Astrocyte of the cerebellum (primary cell): Measurements from ENCODE around the gene PAQR6.

ENCODE experiments used
- DNase-seq: peaks from one replicate; pipeline ENCODE4 v3.0.0-alpha.2; 2011; ENCODE audit warnings: low read depth
- H3K4me3 ChIP-seq: 2 replicates; pipeline ENCODE4 v1.5.1; 2011; ENCODE audit warnings: mild to moderate bottlenecking, low read depth, low read length, moderate library complexity
- in situ Hi-C: cut with HindIII; loops from 2 replicates; pipeline ENCODE4 v1.10.0; 2017; ENCODE audit warnings: low sequenced_read_pairs
- TF ChIP-seq, protein P1 (sequence below): IDR thresholded peaks from 2 replicates; pipeline ENCODE4 v1.5.1; 2012; ENCODE audit warnings: low read length, low read depth, moderate library complexity, mild to moderate bottlenecking; ENCODE audit errors: missing control alignments

The PAQR6 gene

DNA sequence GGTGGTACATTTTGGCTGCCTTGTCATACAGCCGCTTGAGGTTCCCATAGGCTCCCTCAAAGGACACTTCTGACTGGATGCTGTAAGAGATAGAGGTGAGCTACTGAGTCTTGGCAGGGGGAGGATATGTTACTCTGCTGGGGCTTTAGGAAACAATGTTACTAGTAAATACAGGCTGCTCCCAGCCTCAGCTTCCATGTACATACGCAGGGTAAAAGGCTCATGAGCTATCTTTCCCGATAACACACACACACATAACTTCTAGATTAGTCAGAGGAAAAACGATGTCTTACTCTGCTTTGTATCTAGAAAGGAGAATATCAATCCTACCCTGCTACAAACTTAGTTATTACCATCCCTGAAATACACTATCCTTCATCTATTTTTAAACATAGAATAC is 20.5 kb upstream of the PAQR6 start:
- no peak overlapping the region for H3K4me3 ChIP-seq
- TF ChIP-seq, protein P1, sequence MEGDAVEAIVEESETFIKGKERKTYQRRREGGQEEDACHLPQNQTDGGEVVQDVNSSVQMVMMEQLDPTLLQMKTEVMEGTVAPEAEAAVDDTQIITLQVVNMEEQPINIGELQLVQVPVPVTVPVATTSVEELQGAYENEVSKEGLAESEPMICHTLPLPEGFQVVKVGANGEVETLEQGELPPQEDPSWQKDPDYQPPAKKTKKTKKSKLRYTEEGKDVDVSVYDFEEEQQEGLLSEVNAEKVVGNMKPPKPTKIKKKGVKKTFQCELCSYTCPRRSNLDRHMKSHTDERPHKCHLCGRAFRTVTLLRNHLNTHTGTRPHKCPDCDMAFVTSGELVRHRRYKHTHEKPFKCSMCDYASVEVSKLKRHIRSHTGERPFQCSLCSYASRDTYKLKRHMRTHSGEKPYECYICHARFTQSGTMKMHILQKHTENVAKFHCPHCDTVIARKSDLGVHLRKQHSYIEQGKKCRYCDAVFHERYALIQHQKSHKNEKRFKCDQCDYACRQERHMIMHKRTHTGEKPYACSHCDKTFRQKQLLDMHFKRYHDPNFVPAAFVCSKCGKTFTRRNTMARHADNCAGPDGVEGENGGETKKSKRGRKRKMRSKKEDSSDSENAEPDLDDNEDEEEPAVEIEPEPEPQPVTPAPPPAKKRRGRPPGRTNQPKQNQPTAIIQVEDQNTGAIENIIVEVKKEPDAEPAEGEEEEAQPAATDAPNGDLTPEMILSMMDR: no peak
- DNase-seq: no peak
- in situ Hi-C loops: no loop called here

DNA sequence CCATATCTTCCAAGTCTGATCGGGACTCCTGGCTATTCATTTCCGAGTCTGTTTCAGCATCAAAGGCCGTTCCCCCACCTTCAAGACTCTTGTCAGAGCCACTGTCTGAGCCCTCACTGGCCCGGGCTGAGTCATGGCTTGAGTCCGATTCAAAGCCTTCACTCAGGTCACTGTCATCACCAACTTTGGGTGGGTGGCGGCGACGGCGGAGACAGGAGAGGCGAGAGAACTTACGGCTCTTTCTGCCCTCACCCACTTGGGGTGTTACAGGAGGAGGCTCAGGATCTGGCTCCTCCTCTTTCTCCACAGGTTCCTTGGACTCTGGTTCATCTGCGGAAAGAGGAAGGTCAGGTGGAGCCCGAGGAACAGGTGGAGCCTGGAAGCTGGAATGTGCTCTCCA is 18.2 kb upstream of the PAQR6 start:
- no peak for DNase-seq
- H3K4me3 ChIP-seq: no peak overlapping the region
- in situ Hi-C loops: no loop called here
- TF ChIP-seq, protein P1: no peak

DNA sequence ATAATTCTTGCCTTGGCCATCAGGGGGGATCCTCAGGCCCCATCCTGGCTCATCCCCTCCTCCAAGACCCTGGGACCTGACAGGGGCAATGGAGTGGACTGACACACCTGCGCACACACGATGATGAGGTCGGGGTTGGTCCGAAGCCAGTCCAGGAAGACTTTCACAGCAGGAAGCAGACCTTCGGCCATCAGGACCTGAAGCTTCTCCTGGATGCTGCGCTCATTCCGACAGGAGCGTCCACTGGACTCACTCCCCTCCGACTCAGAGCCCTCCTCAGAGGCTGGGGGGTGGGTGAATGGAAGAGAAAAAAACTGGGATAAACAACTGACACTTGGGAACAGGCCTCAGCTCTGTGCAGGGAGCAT is 15.4 kb upstream of the PAQR6 start:
- in situ Hi-C loops: loop anchor here (5.0 kb wide), 1 partner anchor 49 kb away; no protein-coding TSS in a partner anchor
- DNase-seq: no peak
- no peak overlapping the region for H3K4me3 ChIP-seq
- TF ChIP-seq, protein P1: no peak

DNA sequence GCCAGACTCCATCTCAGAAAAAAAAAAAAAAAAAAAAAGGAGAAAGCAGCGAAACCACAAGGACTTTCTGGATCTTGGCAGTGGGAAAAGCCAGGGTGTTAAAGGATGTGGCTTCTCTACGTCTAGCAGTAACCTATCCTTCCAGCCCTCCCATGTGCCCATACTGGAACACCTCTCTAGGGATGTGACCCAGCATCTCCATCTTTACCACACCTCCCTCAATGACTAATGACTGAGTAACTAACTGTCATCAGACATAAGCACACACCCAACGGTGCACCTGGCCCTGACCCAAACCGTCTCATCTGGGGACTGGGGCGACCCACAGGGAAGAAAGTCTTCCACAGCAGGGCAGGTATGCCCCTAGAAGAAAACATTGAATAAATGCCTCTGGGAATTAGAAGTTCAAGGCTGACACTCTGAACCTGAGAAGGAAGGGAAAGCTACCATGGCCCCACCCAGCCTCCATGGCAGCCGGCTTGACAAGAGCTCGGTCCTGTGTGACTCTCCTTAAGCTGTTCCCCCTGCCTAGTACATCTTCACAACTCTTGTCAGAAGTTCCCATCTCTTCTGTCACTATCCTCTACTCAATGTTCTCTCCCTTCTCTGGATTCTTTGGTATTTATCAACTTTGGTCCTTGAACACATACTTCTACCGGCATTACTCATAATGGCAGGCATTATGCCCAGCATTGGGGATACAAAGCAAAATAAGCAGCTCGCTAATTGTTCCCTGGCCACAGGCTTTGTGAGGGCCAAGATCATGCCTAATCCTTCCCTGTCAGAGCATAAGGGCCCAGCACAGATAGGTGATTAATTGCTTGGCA is 14.8 kb upstream of the PAQR6 start:
- TF ChIP-seq, protein P1: no peak
- H3K4me3 ChIP-seq: no peak overlapping the region
- DNase-seq: peak; percentile 83
- in situ Hi-C loops: loop anchor here (5.0 kb wide), 1 partner anchor 50 kb away; no protein-coding TSS in a partner anchor

DNA sequence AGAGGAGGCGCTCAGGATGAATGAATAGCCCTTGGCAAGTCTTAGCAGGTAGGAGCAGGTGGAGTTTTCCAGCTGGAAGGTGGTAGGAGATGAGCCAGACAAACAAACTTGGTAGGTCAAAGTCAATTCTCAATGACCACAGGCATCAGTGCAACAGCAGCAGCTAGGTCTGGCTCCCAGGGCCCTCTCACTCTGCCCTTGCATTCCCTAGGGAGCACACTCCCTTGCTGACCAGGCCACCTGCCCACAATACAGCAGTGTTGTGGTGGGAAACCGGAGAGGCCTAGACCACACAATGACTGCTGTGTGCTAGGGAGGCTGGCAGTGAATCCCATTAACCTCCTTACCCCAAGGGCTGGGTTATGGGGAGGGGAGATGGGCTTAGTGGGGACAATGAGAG is 13.0 kb upstream of the PAQR6 start:
- no peak overlapping the region for H3K4me3 ChIP-seq
- no peak for DNase-seq
- TF ChIP-seq, protein P1: no peak
- in situ Hi-C loops: loop anchor here (5.0 kb wide), 1 partner anchor 51 kb away; no protein-coding TSS in a partner anchor

DNA sequence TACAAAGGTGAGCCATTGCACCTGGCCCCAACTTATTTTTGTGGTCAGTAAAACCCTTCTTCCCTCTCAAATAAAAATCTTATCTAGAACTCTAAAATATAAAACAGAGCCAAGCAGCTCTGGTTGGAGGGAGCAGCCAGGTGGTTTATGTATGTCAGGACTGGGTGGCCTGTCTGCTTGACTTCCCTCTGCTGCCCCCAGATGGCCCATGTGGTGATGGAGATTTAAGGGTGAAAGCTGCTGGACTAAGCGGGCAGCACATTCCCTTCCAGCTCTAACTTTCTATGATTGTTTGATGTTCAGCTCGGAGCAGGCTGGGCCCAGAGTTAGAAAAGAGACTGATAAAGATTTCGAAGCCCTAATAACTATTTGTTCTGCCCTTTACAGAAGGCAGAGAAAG is 11.9 kb upstream of the PAQR6 start:
- no peak for DNase-seq
- TF ChIP-seq, protein P1: peak; percentile 28
- in situ Hi-C loops: loop anchor here (5.0 kb wide), 1 partner anchor 52 kb away; no protein-coding TSS in a partner anchor
- H3K4me3 ChIP-seq: no peak overlapping the region
